GM21447 (cell line): ENCODE data around the gene SNAPC2.

Source experiments
- ATAC-seq: cut with Tn5 transposase; IDR thresholded peaks from one replicate; pipeline ENCODE4 v1.9.1; 2021; ENCODE audit not compliant: unreplicated experiment

SNAPC2 gene

DNA sequence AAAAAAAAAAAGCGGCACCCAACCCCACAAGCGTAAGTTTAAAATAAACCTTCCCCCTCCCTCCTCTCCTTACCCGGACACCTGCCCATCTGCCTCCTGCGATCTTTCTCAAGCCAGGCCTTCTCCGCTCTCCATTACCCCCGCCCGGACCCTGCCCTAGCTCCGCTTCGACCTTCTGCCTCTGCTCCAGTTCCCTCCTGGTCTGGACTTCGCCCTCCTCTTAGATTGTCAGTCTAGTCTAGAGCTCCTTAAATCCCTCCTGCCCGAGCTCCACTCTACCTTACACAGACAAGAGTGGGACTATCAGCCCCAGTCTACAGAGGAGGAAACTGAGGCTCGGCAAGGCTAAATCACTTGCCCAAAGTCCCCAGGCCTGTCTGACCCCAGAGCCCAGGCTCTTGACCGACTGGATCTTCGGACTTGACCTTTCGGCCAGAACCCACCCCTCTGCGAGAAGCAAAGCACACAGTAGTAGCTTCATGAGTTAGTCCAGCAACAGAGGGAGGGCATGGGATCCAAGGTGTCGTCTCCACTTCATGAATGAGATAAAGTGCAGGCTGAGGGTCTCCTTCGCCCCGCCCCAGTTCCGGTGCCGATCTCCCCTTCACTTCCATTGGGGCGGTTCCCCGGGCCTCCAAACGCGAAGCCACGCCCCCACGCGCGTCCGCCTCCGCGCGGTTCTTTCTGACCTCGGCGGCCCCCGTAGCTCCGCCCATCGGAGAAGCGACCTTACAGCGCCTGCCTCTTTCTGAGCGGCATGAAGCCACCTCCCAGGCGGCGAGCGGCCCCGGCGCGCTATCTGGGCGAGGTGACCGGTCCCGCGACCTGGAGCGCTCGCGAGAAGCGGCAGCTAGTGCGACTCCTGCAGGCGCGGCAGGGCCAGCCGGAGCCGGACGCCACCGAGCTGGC is at the start of gene SNAPC2:
Gene SNAPC2, plus strand, starts transcription at position 729 of the 909 bp plus-strand sequence. Its CDS starts 29 bp downstream, at position 758.
- ATAC-seq = no peak

- ATAC-seq = no peak
Measured at GRCh38 chr19:7870571-7871436, 49.3 kb upstream of the SNAPC2 start.

- ATAC-seq = no peak
Measured at GRCh38 chr19:7871437-7872305, 48.5 kb upstream of the SNAPC2 start.

GRCh38 chr19:7872306-7873204 is 47.6 kb upstream of the SNAPC2 start:
- ATAC-seq = no peak

GRCh38 chr19:7873304-7874075 is 46.6 kb upstream of the SNAPC2 start:
- no peak for ATAC-seq

- ATAC-seq = no peak
Measured at GRCh38 chr19:7874076-7874896, 45.9 kb upstream of the SNAPC2 start, which contains the start of gene PRR36. Gene PRR36 (minus strand): TSS chr19:7874390. CDS start chr19:7873689, 701 bp downstream.

DNA sequence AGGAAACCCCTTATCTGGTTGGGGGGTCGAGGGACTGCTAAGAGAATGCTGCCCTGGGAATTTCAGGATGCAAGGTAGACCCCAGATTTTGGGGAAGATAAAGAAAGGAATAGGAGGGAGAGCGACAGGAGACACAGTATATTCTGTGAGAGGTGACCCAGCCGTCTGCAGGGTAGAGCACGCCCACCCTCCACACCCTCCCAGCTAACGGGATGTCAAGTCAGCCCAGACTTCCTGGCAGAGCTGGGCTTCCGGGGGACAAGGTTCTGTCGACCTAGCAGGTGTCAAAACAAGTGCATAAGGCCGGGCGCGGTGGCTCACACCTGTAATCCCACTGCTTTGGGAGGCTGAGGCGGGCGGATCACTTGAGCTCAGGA is 45.3 kb upstream of the SNAPC2 start:
- ATAC-seq = no peak

GRCh38 chr19:7877249-7877836 is 42.8 kb upstream of the SNAPC2 start:
- ATAC-seq = no peak

DNA sequence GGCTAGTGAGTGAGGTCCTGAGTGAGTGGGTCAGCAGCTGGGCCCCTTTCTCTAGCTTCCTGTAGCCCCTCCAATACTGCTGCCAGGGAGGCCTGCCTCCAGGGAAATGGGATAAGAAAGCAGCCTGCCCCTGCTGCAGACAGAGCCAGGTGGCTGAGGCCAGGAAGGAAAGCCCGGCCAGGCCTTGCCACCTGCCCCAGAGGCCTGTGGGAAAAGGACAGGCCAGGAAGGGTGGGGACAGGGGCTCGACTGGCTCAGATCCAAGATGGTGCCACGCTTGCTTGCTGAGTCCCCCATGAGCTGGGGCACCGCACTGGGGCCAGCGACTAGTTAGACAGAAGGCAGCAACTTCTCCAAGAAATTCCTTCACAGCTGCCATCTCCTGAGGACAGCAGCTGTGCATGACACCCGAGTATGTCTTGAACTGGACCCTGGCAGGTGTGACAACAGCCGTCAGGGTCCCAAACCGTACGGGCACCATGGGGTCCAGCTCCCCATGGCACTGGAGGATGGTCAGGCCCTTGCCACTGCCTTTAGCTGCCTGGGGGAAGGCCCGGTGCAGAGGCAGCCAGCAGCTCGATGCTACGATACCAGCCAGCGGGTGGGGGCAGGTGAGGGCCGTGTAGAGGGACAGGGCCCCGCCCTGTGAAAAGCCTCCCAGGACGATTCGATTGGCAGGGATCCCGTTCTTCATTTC is 40.9 kb upstream of the SNAPC2 start:
- ATAC-seq = no peak

DNA sequence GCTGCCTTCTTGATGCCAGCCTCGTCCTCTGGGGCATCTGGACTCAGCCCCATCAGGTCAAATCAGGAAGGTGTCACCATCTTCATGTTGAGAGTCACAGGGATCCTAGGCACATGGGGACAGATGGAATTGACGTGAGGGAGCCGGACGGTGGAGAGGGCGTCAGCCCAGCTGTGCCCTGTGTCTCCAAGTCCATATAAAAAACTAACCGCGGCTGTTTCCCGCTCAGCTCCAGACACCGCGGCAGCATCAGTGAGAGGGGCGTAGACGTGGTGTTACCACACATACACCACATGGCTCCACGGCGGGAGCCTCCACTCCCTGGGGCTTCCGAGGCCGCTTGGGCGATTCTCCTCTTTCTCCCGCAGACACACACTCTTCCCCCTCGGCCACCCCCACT is 40.3 kb upstream of the SNAPC2 start:
- ATAC-seq = no peak

- no peak for ATAC-seq
Measured at GRCh38 chr19:7881910-7882309, 38.2 kb upstream of the SNAPC2 start.

DNA sequence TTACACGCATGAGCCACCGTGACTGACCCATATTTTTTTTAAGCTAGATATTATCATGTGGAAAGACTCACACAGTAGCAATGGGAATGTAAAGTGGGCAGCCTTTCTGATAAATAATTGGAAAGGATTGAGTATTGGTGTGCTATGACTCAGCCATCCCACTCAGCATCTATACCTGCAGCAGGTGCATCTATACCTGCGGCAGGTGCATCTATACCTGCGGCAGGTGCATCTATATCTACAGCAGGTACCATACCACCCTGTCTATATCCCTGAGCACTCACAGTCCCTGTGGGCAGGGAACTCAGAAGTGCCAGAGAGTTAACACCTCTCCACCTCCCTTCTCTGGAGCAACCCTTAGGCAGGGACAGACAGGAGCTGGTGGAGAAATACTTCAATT is 37.0 kb upstream of the SNAPC2 start:
- ATAC-seq = no peak

- ATAC-seq = no peak
Measured at GRCh38 chr19:7883796-7884570, 36.2 kb upstream of the SNAPC2 start.

GRCh38 chr19:7885818-7886217 is 34.3 kb upstream of the SNAPC2 start:
- ATAC-seq = no peak

GRCh38 chr19:7887408-7888144 is 32.6 kb upstream of the SNAPC2 start:
- no peak for ATAC-seq
